ENCODE measurements around the gene FGF14. TPM values are rescaled to one million over a fixed set of nuclear protein-coding genes. Genes with fewer than 3 reads are reported as not detected.

The FGF14 gene
- total and polyA plus RNA-seq, 3 donors from 2014 or later, result 0.56 to 4.5 (median 1.7) TPM

GRCh38 chr13:101739382-101740178 is 662.3 kb downstream of the FGF14 start:
- Histone ChIP-seq H3K27ac (no peak overlapping the region), H3K4me1 (no peaks in the 10 kb centered on the region), H3K27me3 (no peaks in the 10 kb centered on the region), H3K4me3 (no peak overlapping the region), H3K9me3 (no peaks in the 10 kb centered on the region), H3K36me3 (ENCODE audit: low read depth, missing control alignments) (no peaks in the 10 kb centered on the region)
- no peak for DNase-seq
- TF ChIP-seq CTCF (IDR thresholded peaks at IDR 0.05) (no peak), POLR2A (IDR thresholded peaks at IDR 0.05) (no peak)
- intact Hi-C loops (cut with DNase I; ENCODE audit: low total_unique reads), result no loop called here
- 87 to 89% methylated on average over 9 of the region's 9 CpGs for WGBS, 2 donors

- TF ChIP-seq POLR2A (IDR thresholded peaks at IDR 0.05) (no peak), CTCF (IDR thresholded peaks at IDR 0.05) (no peak)
- no peak overlapping the region for H3K4me3 ChIP-seq
- no peaks in the 10 kb centered on the region for H3K36me3 ChIP-seq (ENCODE audit: low read depth, missing control alignments)
- DNase-seq, result no peak
- no peaks in the 10 kb centered on the region for H3K9me3 ChIP-seq
- intact Hi-C loops (cut with DNase I; ENCODE audit: low total_unique reads), result no loop called here
- H3K4me1 ChIP-seq, result no peaks in the 10 kb centered on the region
- WGBS, 2 donors, result 69 to 81% methylated on average over 2 of the region's 2 CpGs
- no peaks in the 10 kb centered on the region for H3K27me3 ChIP-seq
- H3K27ac ChIP-seq, result no peak overlapping the region
Measured at GRCh38 chr13:101738336-101738735, 663.5 kb downstream of the FGF14 start.

- no peak for TF ChIP-seq POLR2A (IDR thresholded peaks at IDR 0.05)
- no peak for TF ChIP-seq CTCF (IDR thresholded peaks at IDR 0.05)
- intact Hi-C loops (cut with DNase I; ENCODE audit: low total_unique reads), result no loop called here
- Histone ChIP-seq H3K27me3 (no peaks in the 10 kb centered on the region), H3K36me3 (ENCODE audit: low read depth, missing control alignments) (no peaks in the 10 kb centered on the region), H3K4me3 (no peak overlapping the region), H3K4me1 (no peaks in the 10 kb centered on the region), H3K27ac (no peak overlapping the region), H3K9me3 (no peaks in the 10 kb centered on the region)
- WGBS, 2 donors, result 58% methylated on average over 3 of the region's 3 CpGs
- DNase-seq, result no peak
Measured at GRCh38 chr13:101736566-101736965, 665.3 kb downstream of the FGF14 start.

GRCh38 chr13:101730420-101731000 is 671.3 kb downstream of the FGF14 start:
- H3K27me3 ChIP-seq, result no peaks in the 10 kb centered on the region
- no peak overlapping the region for H3K4me3 ChIP-seq
- H3K27ac ChIP-seq, result no peak overlapping the region
- no peaks in the 10 kb centered on the region for H3K4me1 ChIP-seq
- no peak for TF ChIP-seq POLR2A (IDR thresholded peaks at IDR 0.05)
- TF ChIP-seq CTCF (IDR thresholded peaks at IDR 0.05), result no peak
- 80 to 89% methylated on average over 3 of the region's 3 CpGs for WGBS, 2 donors
- DNase-seq, result no peak
- intact Hi-C loops (cut with DNase I; ENCODE audit: low total_unique reads), result no loop called here
- H3K9me3 ChIP-seq, result no peaks in the 10 kb centered on the region
- H3K36me3 ChIP-seq (ENCODE audit: low read depth, missing control alignments), result no peaks in the 10 kb centered on the region
